G401 (cell line): ENCODE results near the gene PRKN. TPM values are rescaled to one million over a fixed set of nuclear protein-coding genes. Genes with fewer than 3 reads are reported as not detected.

Source experiments
- DNase-seq: peaks from one replicate; pipeline ENCODE4 v3.0.0-alpha.2; 2015; ENCODE audit warnings: low spot score
- in situ Hi-C: cut with HindIII; loops from 2 replicates; pipeline ENCODE4 v1.10.0; 2016; ENCODE audit warnings: low sequenced_read_pairs, mixed read lengths
- total RNA-seq: library from RNA; depleted of rRNA; stranded (reverse); fragments of >200 nt; shearing (Covaris generic); gene quantifications from 2 replicates; pipeline ENCODE4 v1.2.3, GENCODE V29; 2014

Gene PRKN
- total RNA-seq, 1 experiment from 2014 or later = 1.1 TPM

GRCh38 chr6:162371121-162371520 is 356.4 kb downstream of the PRKN start:
- in situ Hi-C loops = no loop called here
- peak; percentile 41 for DNase-seq

- in situ Hi-C loops = no loop called here
- no peak for DNase-seq
Observed at GRCh38 chr6:162369091-162369490, 358.5 kb downstream of the PRKN start.

- in situ Hi-C loops = no loop called here
- no peak for DNase-seq
Observed at GRCh38 chr6:162364488-162364887, 363.1 kb downstream of the PRKN start.

GRCh38 chr6:162363757-162364156 is 363.8 kb downstream of the PRKN start:
- DNase-seq = no peak
- in situ Hi-C loops = no loop called here

GRCh38 chr6:162360901-162361567 is 366.5 kb downstream of the PRKN start:
- no peak for DNase-seq
- in situ Hi-C loops = no loop called here

GRCh38 chr6:162358625-162359024 is 368.9 kb downstream of the PRKN start:
- DNase-seq = no peak
- in situ Hi-C loops = no loop called here

GRCh38 chr6:162345051-162345511 is 382.5 kb downstream of the PRKN start:
- DNase-seq = no peak
- in situ Hi-C loops = no loop called here

- in situ Hi-C loops = no loop called here
Observed at GRCh38 chr6:162344646-162345010, 382.9 kb downstream of the PRKN start.

GRCh38 chr6:162343936-162344645 is 383.5 kb downstream of the PRKN start:
- in situ Hi-C loops = no loop called here
- peak; percentile 85 for DNase-seq

More at GRCh38 chr6:162344646-162345010, 382.9 kb downstream of the PRKN start:
- peak; percentile 9 for DNase-seq

- in situ Hi-C loops = no loop called here
- peak; percentile 9 for DNase-seq
Observed at GRCh38 chr6:162343198-162343935, 384.2 kb downstream of the PRKN start.

- in situ Hi-C loops = no loop called here
- no peak for DNase-seq
Observed at GRCh38 chr6:162337412-162337811, 390.2 kb downstream of the PRKN start.

- no peak for DNase-seq
- in situ Hi-C loops = no loop called here
Observed at GRCh38 chr6:162336359-162336758, 391.2 kb downstream of the PRKN start.

- DNase-seq = no peak
- in situ Hi-C loops = no loop called here
Observed at GRCh38 chr6:162332365-162332764, 395.2 kb downstream of the PRKN start.

- peak; percentile 56 for DNase-seq
- in situ Hi-C loops = no loop called here
Observed at GRCh38 chr6:162331911-162332310, 395.7 kb downstream of the PRKN start.

GRCh38 chr6:162325826-162326225 is 401.7 kb downstream of the PRKN start:
- in situ Hi-C loops = no loop called here
- no peak for DNase-seq

- in situ Hi-C loops = no loop called here
- no peak for DNase-seq
Observed at GRCh38 chr6:162325051-162325450, 402.5 kb downstream of the PRKN start.

GRCh38 chr6:162315291-162315690 is 412.3 kb downstream of the PRKN start:
- no peak for DNase-seq
- in situ Hi-C loops = no loop called here

GRCh38 chr6:162313922-162314660 is 413.5 kb downstream of the PRKN start:
- in situ Hi-C loops = no loop called here
- no peak for DNase-seq

- in situ Hi-C loops = no loop called here
- DNase-seq = no peak
Observed at GRCh38 chr6:162307865-162308264, 419.7 kb downstream of the PRKN start.
